Stimulated activated CD4-positive, alpha-beta T cell treated with anti-CD3 and anti-CD28 coated beads, Interleukin-15, amount 100 ng/mL, for 1 hour (primary cell): Measurements from ENCODE around the gene MAP9.
"Not testable (repeated sequence)": the region's sequence is repeated elsewhere in the genome, so short reads cannot be mapped to it uniquely, and the experiment has no call there.

Experiments
- DNase-seq, 2 donors: peaks; one replicate each; pipeline ENCODE4 v3.0.0-alpha.2; 2020; ENCODE audit warnings: low read depth in 1 of 2, low spot score in 1 of 2

Gene MAP9

GRCh38 chr4:155353923-155354540 lies 22.7 kb downstream of the MAP9 start:
- DNase-seq, result peak in 1 of 2 donors; percentile 3

GRCh38 chr4:155342142-155342541 lies 34.6 kb downstream of the MAP9 start:
- DNase-seq, result no peak

- no peak for DNase-seq
Measured at GRCh38 chr4:155339999-155340398, 36.8 kb downstream of the MAP9 start.

- DNase-seq, result no peak
Measured at GRCh38 chr4:155339588-155339987, 37.2 kb downstream of the MAP9 start.

GRCh38 chr4:155338196-155338595 lies 38.6 kb downstream of the MAP9 start:
- DNase-seq, result no peak

GRCh38 chr4:155336242-155336641 lies 40.5 kb downstream of the MAP9 start:
- DNase-seq, result no peak

GRCh38 chr4:155331478-155331877 lies 45.3 kb downstream of the MAP9 start:
- DNase-seq, result no peak

GRCh38 chr4:155322782-155323181 lies 54.0 kb downstream of the MAP9 start:
- DNase-seq, result no peak

GRCh38 chr4:155321006-155321405 lies 55.8 kb downstream of the MAP9 start:
- DNase-seq, result no peak

GRCh38 chr4:155319516-155319915 lies 57.2 kb downstream of the MAP9 start:
- DNase-seq, result no peak

GRCh38 chr4:155312027-155312426 lies 64.7 kb downstream of the MAP9 start:
- DNase-seq, result not testable (repeated sequence)

- no peak for DNase-seq
Measured at GRCh38 chr4:155307731-155308277, 69.0 kb downstream of the MAP9 start.

- DNase-seq, result no peak
Measured at GRCh38 chr4:155305619-155306018, 71.1 kb downstream of the MAP9 start.

GRCh38 chr4:155304375-155304774 lies 72.4 kb downstream of the MAP9 start:
- no peak for DNase-seq

GRCh38 chr4:155299103-155299502 lies 77.7 kb downstream of the MAP9 start:
- no peak for DNase-seq
